Transverse colon (tissue), 1 donor: Measurements from ENCODE around the gene CDHR2.

Experiments used
- EP300 ChIP-seq: sonication (generic); formaldehyde crosslinking; IDR thresholded peaks from one replicate; pipeline ENCODE4 v1.6.1; 2017; ENCODE audit warnings: antibody characterized with exemption, low read depth
- POLR2A ChIP-seq: fragments of 450-650 bp; IDR thresholded peaks from one replicate; pipeline ENCODE4 v1.6.1; 2016; ENCODE audit warnings: antibody characterized with exemption, mild to moderate bottlenecking, moderate library complexity

- TF ChIP-seq EP300 (no peak), POLR2A (no peak)
Measured at GRCh38 chr5:176528761-176529115, 20.4 kb upstream of the CDHR2 start.
